ENCODE measurements around the gene BAZ2B. TPM values are rescaled to one million over a fixed set of nuclear protein-coding genes. Genes with fewer than 3 reads are reported as not detected.
A peak's percentile ranks its signal among the peaks of the same experiment; 100 is the strongest.

The BAZ2B gene
- total RNA-seq, 1 experiment from 2014 or later, result 54.9 TPM

DNA sequence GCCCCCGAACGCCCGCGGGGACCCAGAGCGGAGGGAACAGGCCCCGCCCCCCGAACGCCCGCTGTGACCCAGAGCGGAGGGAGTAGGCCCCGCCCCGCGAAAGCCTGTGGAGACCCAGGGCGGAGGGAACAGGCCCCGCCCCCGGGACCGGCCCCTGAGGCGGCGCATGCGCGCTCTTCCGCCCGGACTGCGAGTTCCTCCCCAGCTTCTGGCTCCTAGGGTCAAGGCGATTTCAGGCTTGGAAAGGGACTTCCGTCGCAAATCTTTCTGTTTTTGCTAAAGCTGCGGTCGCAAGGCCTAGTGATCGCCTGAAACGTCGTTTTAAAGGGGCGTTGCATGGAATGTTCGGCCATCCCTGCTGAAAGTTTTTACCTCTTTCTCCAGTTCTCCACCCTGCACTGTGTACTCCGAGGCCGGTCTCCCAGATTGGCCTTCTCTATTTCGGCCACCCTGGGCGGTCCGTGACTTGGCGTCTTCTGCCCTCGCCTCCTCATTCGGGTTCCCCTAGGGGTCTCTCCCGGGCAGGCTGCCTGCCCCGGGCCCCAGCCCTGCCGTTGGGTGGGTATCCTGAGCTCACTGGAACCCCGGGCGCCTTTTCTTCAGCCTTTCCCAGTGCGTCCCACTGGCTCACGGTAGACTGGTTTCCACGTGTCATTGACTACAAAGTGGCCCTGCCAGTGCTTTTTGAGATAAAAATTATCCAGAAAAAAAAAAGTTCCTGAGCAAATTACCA, 329.5 kb downstream of the BAZ2B start:
- Mint-ChIP-seq H3K27ac (peak overlapping the region; percentile 98 to 99 (median 99)), H3K9me3 (no peaks in the 10 kb centered on the region), H3K4me3 (peak overlapping the region; percentile 81 to 83), H3K36me3 (ENCODE audit: insufficient read depth in 1 of 3, low read depth in 3 of 3) (peaks cover 0 to 7% (median 0%) of the 10 kb centered on the region in 3 experiments; a peak in 2 of 7 replicates), H3K4me1 (peaks cover 16 to 18% of the 10 kb centered on the region in 2 experiments), H3K27me3 (ENCODE audit: low read depth) (no peaks in the 10 kb centered on the region; the same call in 1 of the 2 replicates)
- Histone ChIP-seq H3K9ac (ENCODE audit: extremely low read depth, insufficient read length, low read length) (peak overlapping the region; percentile 94), H3K56ac (ENCODE audit: insufficient read length, low read depth, low read length) (no peak overlapping the region), H3K9me3 (ENCODE audit: control insufficient read depth, low read depth, low read length) (no peaks in the 10 kb centered on the region), H3K23me2 (ENCODE audit: insufficient read length, low read depth, low read length, poor library complexity, severe bottlenecking) (peaks cover 8% of the 10 kb centered on the region), H3K18ac (ENCODE audit: insufficient read length, low read depth, low read length) (peak overlapping the region; percentile 92), H2AK5ac (ENCODE audit: insufficient read length, low read length) (no peak overlapping the region), H4K91ac (ENCODE audit: insufficient read length, low read depth, low read length) (no peak overlapping the region), H3K27ac (ENCODE audit: insufficient read length, low read depth, low read length) (peak overlapping the region; percentile 90), H3K79me2 (ENCODE audit: insufficient read depth, low read length) (no peaks in the 10 kb centered on the region), H3K4ac (ENCODE audit: low read depth, low read length) (no peak overlapping the region; the same call in 1 of the 2 replicates), H2BK120ac (ENCODE audit: low read depth, low read length, poor library complexity, severe bottlenecking) (no peak overlapping the region), H3K23ac (ENCODE audit: insufficient read length, low read depth, low read length) (no peak overlapping the region), H3K79me1 (ENCODE audit: insufficient read depth, low read depth, low read length, poor library complexity, severe bottlenecking) (no peaks in the 10 kb centered on the region), H3K4me1 (ENCODE audit: insufficient read depth, low read length) (no peaks in the 10 kb centered on the region), H3K4me2 (ENCODE audit: insufficient read depth, insufficient read length, low read length) (peak overlapping the region; percentile 91), H2AFZ (ENCODE audit: low read length) (peak overlapping the region; percentile 87), H4K20me1 (ENCODE audit: control insufficient read depth, insufficient read depth, insufficient read length) (no peaks in the 10 kb centered on the region), H3T11ph (ENCODE audit: low read length) (no peak overlapping the region), H4K8ac (replicated peaks; ENCODE audit: insufficient read length, low read depth, low read length) (no peak overlapping the region), H2BK15ac (ENCODE audit: low read depth, low read length) (no peak overlapping the region), H2BK12ac (ENCODE audit: insufficient read length, low read depth, low read length) (no peak overlapping the region), H3K14ac (ENCODE audit: insufficient read depth, low read length) (peak overlapping the region; percentile 83), H3K27me3 (ENCODE audit: insufficient read depth, low read length) (no peaks in the 10 kb centered on the region), H2BK20ac (ENCODE audit: low read depth, low read length, poor library complexity, severe bottlenecking) (no peak overlapping the region), H4K5ac (ENCODE audit: insufficient read length, low read depth, low read length) (no peak overlapping the region), H2BK5ac (ENCODE audit: insufficient read length, low read length) (no peak overlapping the region)
- peak; percentile 97 for DNase-seq
- no CpG with 5 or more reads among the region's 50 CpGs for WGBS (ENCODE audit: extremely low coverage, insufficient read length, low lambda C conversion rate)
- TF ChIP-seq, protein P1, sequence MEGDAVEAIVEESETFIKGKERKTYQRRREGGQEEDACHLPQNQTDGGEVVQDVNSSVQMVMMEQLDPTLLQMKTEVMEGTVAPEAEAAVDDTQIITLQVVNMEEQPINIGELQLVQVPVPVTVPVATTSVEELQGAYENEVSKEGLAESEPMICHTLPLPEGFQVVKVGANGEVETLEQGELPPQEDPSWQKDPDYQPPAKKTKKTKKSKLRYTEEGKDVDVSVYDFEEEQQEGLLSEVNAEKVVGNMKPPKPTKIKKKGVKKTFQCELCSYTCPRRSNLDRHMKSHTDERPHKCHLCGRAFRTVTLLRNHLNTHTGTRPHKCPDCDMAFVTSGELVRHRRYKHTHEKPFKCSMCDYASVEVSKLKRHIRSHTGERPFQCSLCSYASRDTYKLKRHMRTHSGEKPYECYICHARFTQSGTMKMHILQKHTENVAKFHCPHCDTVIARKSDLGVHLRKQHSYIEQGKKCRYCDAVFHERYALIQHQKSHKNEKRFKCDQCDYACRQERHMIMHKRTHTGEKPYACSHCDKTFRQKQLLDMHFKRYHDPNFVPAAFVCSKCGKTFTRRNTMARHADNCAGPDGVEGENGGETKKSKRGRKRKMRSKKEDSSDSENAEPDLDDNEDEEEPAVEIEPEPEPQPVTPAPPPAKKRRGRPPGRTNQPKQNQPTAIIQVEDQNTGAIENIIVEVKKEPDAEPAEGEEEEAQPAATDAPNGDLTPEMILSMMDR (conservative IDR thresholded peaks at IDR 0.05), result peak; percentile 24; the same call in 2 of the 3 replicates

All from H9 (cell line).